GM23338 (cell line): ENCODE results near the gene METTL24. TPM values are rescaled to one million over a fixed set of nuclear protein-coding genes. Genes with fewer than 3 reads are reported as not detected.
"Not testable (repeated sequence)": the region's sequence is repeated elsewhere in the genome, so short reads cannot be mapped to it uniquely, and the experiment has no call there.

ENCODE experiments used
- ATAC-seq: fragments of 200-7000 bp; cut with Tn5 transposase; 3 replicates; pipeline ENCODE4 v1.9.1; 2020
- DNase-seq: peaks from one replicate; pipeline ENCODE4 v3.0.0-alpha.2; 2015; ENCODE audit warnings: low spot score
- H2AFZ ChIP-seq: fragments of 200-600 bp; sonication (generic); 2 replicates; pipeline ENCODE4 v1.8.0; 2016; ENCODE audit warnings: antibody characterized with exemption, mild to moderate bottlenecking, moderate library complexity
- H3F3A ChIP-seq: fragments of 200-600 bp; sonication (generic); replicated peaks from 2 replicates; pipeline ENCODE4 v1.8.0; 2017; ENCODE audit warnings: antibody characterized with exemption, mixed run types, low read depth
- H3K27ac ChIP-seq: fragments of 200-600 bp; sonication (generic); 2 replicates; pipeline ENCODE4 v1.6.1; 2016; ENCODE audit warnings: low read depth
- H3K27me3 ChIP-seq: fragments of 200-600 bp; sonication (generic); 2 replicates; pipeline ENCODE4 v1.8.0; 2016; ENCODE audit warnings: mild to moderate bottlenecking, mixed run types, moderate library complexity; ENCODE audit not compliant: insufficient read depth
- H3K36me3 ChIP-seq: fragments of 200-600 bp; sonication (generic); 2 replicates; pipeline ENCODE4 v1.8.0; 2016; ENCODE audit warnings: mild to moderate bottlenecking; ENCODE audit not compliant: insufficient read depth
- H3K4me1 ChIP-seq: fragments of 200-600 bp; sonication (generic); 2 replicates; pipeline ENCODE4 v1.8.0; 2016; ENCODE audit warnings: mild to moderate bottlenecking, moderate library complexity; ENCODE audit not compliant: insufficient read depth
- H3K4me2 ChIP-seq: fragments of 200-600 bp; sonication (generic); 2 replicates; pipeline ENCODE4 v1.7.1; 2017; ENCODE audit warnings: mixed run types
- H3K4me3 ChIP-seq: fragments of 200-600 bp; sonication (generic); 2 replicates; pipeline ENCODE4 v1.6.1; 2016; ENCODE audit warnings: mixed run types
- H3K79me2 ChIP-seq: fragments of 200-600 bp; sonication (generic); replicated peaks from 2 replicates; pipeline ENCODE4 v1.8.0; 2017; ENCODE audit warnings: mild to moderate bottlenecking; ENCODE audit not compliant: insufficient read depth
- H3K9me2 ChIP-seq: fragments of 200-600 bp; sonication (generic); 2 replicates; pipeline ENCODE4 v1.8.0; 2017; ENCODE audit not compliant: insufficient read depth
- H4K20me1 ChIP-seq: fragments of 200-600 bp; sonication (generic); replicated peaks from 2 replicates; pipeline ENCODE4 v1.8.0; 2017; ENCODE audit warnings: mild to moderate bottlenecking; ENCODE audit not compliant: insufficient read depth
- H3K27ac Mint-ChIP-seq: 2 replicates; pipeline ENCODE4 v1.8.0; 2020; ENCODE audit warnings: inconsistent platforms, mild to moderate bottlenecking, moderate library complexity, mixed read lengths
- H3K27me3 Mint-ChIP-seq: 3 replicates; pipeline ENCODE4 v1.8.0; 2022; ENCODE audit warnings: low read depth, mild to moderate bottlenecking, moderate library complexity, mixed read lengths, inconsistent platforms; ENCODE audit not compliant: insufficient read depth, poor library complexity
- H3K36me3 Mint-ChIP-seq: 3 replicates; pipeline ENCODE4 v1.8.0; 2021; ENCODE audit warnings: low read depth, mild to moderate bottlenecking, inconsistent platforms, moderate library complexity, mixed read lengths
- H3K4me1 Mint-ChIP-seq: 3 replicates; pipeline ENCODE4 v1.8.0; 2020; ENCODE audit warnings: mild to moderate bottlenecking, inconsistent platforms, mixed read lengths
- H3K4me3 Mint-ChIP-seq: 3 replicates; pipeline ENCODE4 v1.8.0; 2021; ENCODE audit warnings: moderate library complexity, mild to moderate bottlenecking, inconsistent platforms, mixed read lengths
- H3K9me3 Mint-ChIP-seq: 3 replicates; pipeline ENCODE4 v1.8.0; 2020; ENCODE audit warnings: moderate library complexity, mild to moderate bottlenecking, inconsistent platforms, mixed read lengths
- CREB1 ChIP-seq: fragments of 250-450 bp; sonication (Bioruptor Pico); IDR thresholded peaks from 2 replicates; pipeline ENCODE4 v1.5.0; 2020; ENCODE audit warnings: low read depth, mild to moderate bottlenecking, moderate library complexity
- ETS1 ChIP-seq: IDR thresholded peaks from 2 replicates; pipeline ENCODE4 v1.6.1; 2016; ENCODE audit warnings: antibody characterized with exemption
- EZH2 ChIP-seq: fragments of 200-600 bp; sonication (generic); IDR thresholded peaks from one replicate; pipeline ENCODE4 v1.8.0; 2017; ENCODE audit warnings: antibody characterized with exemption, mild to moderate bottlenecking, low read depth; ENCODE audit not compliant: unreplicated experiment
- EZH2phosphoT487 ChIP-seq: fragments of 200-600 bp; sonication (generic); IDR thresholded peaks from one replicate; pipeline ENCODE4 v1.8.1; 2018; ENCODE audit warnings: antibody characterized with exemption; ENCODE audit not compliant: unreplicated experiment
- NANOG ChIP-seq: IDR thresholded peaks from 2 replicates; pipeline ENCODE4 v1.6.1; 2016; ENCODE audit warnings: antibody characterized with exemption, borderline replicate concordance
- REST ChIP-seq: IDR thresholded peaks from one replicate; pipeline ENCODE4 v1.6.1; 2018; ENCODE audit warnings: antibody characterized with exemption; ENCODE audit not compliant: unreplicated experiment
- STAT1 ChIP-seq: IDR thresholded peaks from one replicate; pipeline ENCODE4 v1.6.1; 2016; ENCODE audit warnings: antibody characterized with exemption; ENCODE audit not compliant: unreplicated experiment
- ZNF331 ChIP-seq: fragments of 250-450 bp; sonication (Bioruptor Pico); IDR thresholded peaks from 2 replicates; pipeline ENCODE4 v1.5.0; 2020; ENCODE audit warnings: low read depth, mild to moderate bottlenecking, moderate library complexity
- ZNF462 ChIP-seq: fragments of 250-450 bp; sonication (Bioruptor Pico); IDR thresholded peaks from 2 replicates; pipeline ENCODE4 v1.5.0; 2020; ENCODE audit warnings: mild to moderate bottlenecking, moderate library complexity
- polyA plus RNA-seq: library from polyadenylated mRNA; unstranded; fragments of >200 nt; fragmentation: Nextera tagmentation; extraction: Ambion mirVana; gene quantifications from 2 replicates; pipeline ENCODE4 v1.2.1, GENCODE V29; 2016
- total RNA-seq: library from RNA; depleted of rRNA; stranded (reverse); fragments of >200 nt; shearing (Covaris generic); gene quantifications from 2 replicates; pipeline ENCODE4 v1.2.3, GENCODE V29; 2014

The METTL24 gene
- total and polyA plus RNA-seq, 2 experiments from 2014 or later = 0.35 TPM; not detected in 1

GRCh38 chr6:110236007-110236406 is 122.1 kb downstream of the METTL24 start:
- H3K27me3 Mint-ChIP-seq, H3K4me2 ChIP-seq, H3K4me3 ChIP-seq, H3K36me3 Mint-ChIP-seq, H3K4me1 Mint-ChIP-seq, H3K4me1 ChIP-seq, H3K9me2 ChIP-seq, DNase-seq, H3K27ac Mint-ChIP-seq, H3F3A ChIP-seq, H3K79me2 ChIP-seq, H3K4me3 Mint-ChIP-seq, H3K36me3 ChIP-seq, H4K20me1 ChIP-seq, ATAC-seq, H3K27ac ChIP-seq, H3K9me3 Mint-ChIP-seq, H3K27me3 ChIP-seq, H2AFZ ChIP-seq: not testable (repeated sequence)

GRCh38 chr6:110233770-110234374 is 124.3 kb downstream of the METTL24 start:
- no peak for DNase-seq
- no peak overlapping the region for H3K4me2 ChIP-seq
- H3K9me3 Mint-ChIP-seq = no peaks in the 10 kb centered on the region; the same call in 2 of the 3 replicates
- H3K27ac Mint-ChIP-seq = no peak overlapping the region
- peaks cover 4% of the 10 kb centered on the region; the same call in 1 of the 3 replicates for H3K36me3 Mint-ChIP-seq
- H3K27me3 ChIP-seq = no peaks in the 10 kb centered on the region
- H4K20me1 ChIP-seq = no peaks in the 10 kb centered on the region
- 0 out of 2 replicates have a peak, but pooled peaks cover 6% of the 10 kb centered on the region for H3K9me2 ChIP-seq
- ATAC-seq = no peak
- H3K79me2 ChIP-seq = no peaks in the 10 kb centered on the region
- H3K4me1 Mint-ChIP-seq = no peaks in the 10 kb centered on the region
- peaks cover under 1% of the 10 kb centered on the region; the same call in 1 of the 2 replicates for H3K36me3 ChIP-seq
- no peak overlapping the region for H3K4me3 ChIP-seq
- H3F3A ChIP-seq = no peaks in the 10 kb centered on the region
- no peaks in the 10 kb centered on the region for H3K4me1 ChIP-seq
- H3K27me3 Mint-ChIP-seq = no peaks in the 10 kb centered on the region
- H3K4me3 Mint-ChIP-seq = no peak overlapping the region
- no peak overlapping the region for H2AFZ ChIP-seq
- no peak overlapping the region for H3K27ac ChIP-seq
- TF ChIP-seq STAT1 (no peak), ZNF331 (no peak), NANOG (no peak), EZH2 (no peak), REST (no peak), CREB1 (CRISPR knock-in tag) (no peak), EZH2phosphoT487 (no peak), ETS1 (no peak), ZNF462 (CRISPR knock-in tag) (no peak)
